GM21390 (cell line): ENCODE data around the gene TNFSF10.
A peak's percentile ranks its signal among the peaks of the same experiment; 100 is the strongest.
"Not testable (repeated sequence)": the region's sequence is repeated elsewhere in the genome, so short reads cannot be mapped to it uniquely, and the experiment has no call there.

Experiments used
- ATAC-seq: cut with Tn5 transposase; IDR thresholded peaks from one replicate; pipeline ENCODE4 v1.9.1; 2021; ENCODE audit not compliant: unreplicated experiment

TNFSF10 gene

GRCh38 chr3:172544404-172544803 is 21.2 kb upstream of the TNFSF10 start:
- no peak for ATAC-seq

DNA sequence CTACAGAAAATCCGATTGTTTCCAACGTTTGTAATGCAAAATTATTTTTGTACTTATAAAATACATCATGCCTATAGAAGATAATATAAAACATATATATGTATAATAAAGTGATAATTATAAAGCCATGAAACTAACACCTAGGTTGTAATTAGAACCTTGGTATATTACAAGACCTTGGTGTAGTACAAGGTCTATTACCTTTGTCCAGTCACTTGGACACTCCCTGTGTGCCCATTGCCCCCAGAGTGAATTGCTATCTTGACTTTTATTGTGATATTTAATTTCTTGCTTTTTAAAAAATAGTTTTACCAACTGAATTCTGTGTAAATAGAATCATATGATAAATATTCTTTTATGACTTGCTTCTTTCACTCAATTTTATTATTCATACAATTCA is 20.7 kb upstream of the TNFSF10 start:
- no peak for ATAC-seq

GRCh38 chr3:172543419-172543818 is 20.2 kb upstream of the TNFSF10 start:
- ATAC-seq: no peak

DNA sequence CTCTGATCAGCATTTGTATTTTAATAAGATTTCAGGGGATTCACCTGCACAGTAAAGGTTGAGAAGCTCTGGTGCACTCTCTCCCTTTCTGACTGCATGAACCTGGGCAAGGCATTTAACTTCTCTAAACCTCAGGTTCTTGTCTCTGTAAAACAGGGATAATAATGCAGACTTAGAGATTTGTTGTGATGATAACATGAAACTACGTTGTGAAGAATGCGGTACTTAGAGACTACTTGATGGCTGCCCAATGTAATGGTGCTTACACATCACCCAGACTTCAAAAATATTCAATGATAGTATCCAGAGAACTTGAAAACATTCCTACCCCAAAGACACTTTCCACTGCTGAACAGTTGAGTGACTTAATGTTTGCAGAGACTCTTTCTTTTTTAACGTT is 19.8 kb upstream of the TNFSF10 start:
- ATAC-seq: no peak

DNA sequence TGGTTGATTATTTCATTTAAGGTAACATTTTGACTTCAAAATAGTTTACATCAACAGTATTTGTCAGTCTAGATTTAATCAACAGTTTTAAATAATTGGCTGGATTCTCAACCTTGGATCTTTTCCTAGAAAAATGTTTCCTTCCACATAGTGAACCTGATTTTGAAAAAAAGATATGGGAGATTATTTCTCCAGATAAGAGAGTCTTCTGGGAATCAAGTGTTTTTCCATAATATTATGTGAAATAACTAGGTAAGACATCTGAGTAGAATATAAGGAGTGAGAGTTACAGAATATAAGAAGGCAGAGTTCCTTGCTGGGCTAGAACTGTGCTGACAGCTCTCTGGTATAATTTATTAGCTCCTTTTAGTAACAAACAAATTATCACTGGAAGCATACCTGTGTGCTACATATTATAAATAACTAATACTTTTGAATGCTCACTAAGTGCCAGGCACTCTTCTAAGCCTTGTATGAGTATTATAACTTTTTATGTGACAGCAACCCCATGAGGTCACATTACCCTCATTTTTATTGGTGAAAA is 18.8 kb upstream of the TNFSF10 start:
- no peak for ATAC-seq

DNA sequence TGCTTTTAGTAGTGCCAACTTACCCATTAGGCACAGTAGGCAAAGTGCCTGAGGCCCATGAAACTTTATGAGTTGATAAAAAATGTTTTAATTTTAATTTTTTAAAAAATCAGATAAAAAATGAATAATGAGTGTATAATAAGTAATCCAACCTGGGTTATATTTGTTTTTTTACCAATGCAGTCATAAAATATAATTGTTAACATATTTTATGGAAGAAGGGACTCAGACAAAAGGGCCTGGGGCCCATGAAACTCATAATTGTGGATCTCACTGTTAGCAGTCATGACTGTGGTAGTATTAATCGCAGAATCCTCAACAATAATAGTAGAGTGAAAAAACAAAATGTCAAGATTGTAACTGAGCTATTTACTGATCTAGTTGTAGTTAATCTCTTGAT is 16.8 kb upstream of the TNFSF10 start:
- ATAC-seq: no peak

DNA sequence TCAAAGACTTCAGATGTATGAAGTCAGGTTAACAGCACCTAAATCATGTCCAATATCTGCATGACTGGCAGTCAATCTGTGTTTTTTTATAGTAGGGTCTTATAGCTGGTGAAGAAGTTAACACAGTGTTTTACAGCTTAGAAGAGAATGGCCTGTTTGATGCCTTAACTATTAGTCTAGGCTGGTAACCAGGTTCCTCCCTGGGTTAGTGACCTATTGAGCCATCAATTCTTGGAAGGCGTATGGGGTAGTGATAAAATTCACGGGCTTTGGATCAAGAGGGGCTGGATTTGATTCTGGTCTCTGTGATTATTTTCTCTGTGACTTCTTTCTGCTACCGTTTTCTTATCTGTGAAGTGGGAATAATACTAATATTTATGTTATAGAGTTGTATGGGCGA is 16.0 kb upstream of the TNFSF10 start:
- no peak for ATAC-seq

DNA sequence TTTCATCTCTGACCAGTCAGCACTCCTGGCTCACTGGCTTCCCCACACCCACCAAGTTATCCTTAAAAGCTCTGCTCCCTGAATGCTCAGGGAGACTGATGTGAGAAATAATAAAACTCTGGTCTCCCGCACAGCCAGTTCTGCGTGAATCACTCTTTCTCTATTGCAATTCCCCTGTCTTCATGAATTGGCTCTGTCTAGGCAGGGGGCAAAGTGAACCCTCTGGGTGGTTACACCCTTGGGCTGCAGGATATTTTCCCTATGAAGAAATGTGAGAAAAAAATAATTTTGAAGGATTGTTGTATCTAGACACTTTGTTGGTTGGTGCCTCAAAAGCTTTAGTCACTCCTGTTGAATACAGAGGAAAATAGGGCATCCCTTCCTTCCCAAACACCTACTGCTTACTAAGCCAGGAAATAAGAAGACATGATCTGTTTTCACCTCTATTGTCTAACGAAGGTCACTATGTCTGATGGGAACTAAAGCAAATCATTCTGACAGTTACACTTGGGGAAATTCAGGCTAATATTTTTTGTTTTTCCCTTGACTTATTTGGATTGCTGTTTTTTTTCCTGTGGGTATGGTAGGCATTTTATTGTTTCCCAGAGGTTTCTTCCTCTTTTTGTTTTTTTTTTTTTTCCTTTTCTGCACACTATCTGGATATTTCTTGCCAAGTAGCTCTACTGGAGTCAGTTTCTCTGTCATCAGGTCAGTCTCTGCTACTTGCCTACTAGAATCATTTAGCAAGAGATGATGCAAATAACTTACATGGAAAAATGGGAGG is 15.3 kb upstream of the TNFSF10 start:
- no peak for ATAC-seq

- ATAC-seq: no peak
These were observed 14.4 kb upstream of the TNFSF10 start for GRCh38 chr3:172537507-172538158.

DNA sequence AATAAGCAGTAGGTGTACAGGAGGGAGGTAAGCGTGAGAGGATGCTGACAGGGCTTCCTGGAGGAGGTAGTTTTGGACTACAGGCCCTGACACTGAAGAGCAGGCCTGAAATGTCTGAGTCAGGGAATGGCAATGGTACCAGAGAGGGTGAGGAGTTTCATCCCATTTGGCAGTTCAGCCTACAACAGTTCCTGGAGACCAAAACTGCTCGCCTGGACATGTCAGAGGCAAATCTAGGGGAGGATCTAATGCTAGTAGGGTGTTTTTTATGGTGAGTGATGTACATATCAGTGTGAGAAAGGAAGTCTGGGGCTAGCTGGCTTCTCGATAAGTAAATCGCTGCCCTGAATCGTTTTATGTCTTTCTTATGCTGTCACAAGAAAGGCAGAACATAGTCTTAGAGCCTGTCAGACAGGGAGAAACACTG is 13.8 kb upstream of the TNFSF10 start:
- no peak for ATAC-seq

DNA sequence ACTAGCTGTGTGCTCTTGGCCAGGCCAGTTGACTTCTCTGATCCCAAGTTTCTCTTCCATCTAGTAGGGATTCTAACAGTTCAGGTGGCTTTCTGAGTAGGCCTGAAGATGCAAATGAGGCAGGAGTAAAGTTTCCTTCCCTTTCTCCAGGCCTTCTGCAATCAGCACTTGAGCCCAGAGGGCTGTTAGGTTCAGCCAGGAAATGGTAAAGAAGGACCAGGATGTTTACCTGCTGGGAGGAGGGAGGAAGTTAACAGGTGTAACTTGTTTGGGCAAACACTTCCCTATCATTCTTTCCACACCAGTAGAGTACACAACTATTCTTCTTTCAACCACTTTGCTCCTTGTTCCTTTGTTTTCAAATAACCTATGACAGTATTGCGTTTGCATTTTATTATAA is 13.3 kb upstream of the TNFSF10 start:
- ATAC-seq: no peak

GRCh38 chr3:172530566-172530965 is 7.3 kb upstream of the TNFSF10 start:
- ATAC-seq: no peak

DNA sequence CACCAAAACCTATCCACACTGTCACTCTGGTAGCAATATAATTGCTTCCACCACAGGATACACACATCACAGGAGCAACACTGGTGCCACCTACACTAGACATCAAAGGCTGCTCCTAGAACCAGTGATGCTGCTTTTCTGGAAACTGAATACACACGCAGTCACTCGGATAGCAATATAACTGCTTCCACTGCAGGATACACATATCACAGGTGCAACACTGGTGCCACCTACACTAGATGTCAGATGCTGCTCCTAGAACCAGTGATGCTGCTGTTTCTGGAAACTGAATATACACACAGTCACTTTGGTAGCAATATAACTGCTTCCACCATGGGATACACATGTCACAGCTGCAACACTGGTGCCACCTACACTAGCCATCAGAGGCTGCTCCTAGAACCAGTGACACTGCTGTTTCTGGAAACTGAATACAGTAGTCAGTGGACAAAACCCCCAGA is 6.9 kb upstream of the TNFSF10 start:
- no peak for ATAC-seq

GRCh38 chr3:172528677-172529076 is 5.4 kb upstream of the TNFSF10 start:
- no peak for ATAC-seq

GRCh38 chr3:172527306-172527705 is 4.1 kb upstream of the TNFSF10 start:
- no peak for ATAC-seq

DNA sequence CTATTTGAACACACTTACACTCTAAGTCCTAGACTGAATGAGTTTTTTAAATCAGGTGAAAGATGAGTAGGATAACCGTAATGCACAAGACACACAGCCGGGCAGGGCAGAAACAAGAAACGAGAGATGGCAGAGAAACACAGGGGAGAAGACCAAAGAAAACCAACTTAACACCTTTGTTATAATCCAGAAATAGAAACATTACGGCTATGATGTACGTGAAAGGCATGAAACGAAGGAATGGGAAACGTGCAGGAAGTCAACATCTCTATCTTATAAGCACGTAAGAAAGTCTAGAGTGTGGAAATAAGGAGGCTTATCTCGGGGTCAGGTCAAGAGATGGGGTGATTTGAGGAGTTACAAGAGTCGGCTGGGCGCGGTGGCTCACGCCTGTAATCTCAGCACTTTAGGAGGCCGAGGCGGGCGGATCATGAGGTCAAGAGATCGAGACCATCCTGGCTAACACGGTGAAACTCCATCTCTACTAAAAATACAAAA is 1.9 kb upstream of the TNFSF10 start:
- ATAC-seq: no peak

- no peak for ATAC-seq
These were observed 1.4 kb upstream of the TNFSF10 start for GRCh38 chr3:172524611-172525010.

DNA sequence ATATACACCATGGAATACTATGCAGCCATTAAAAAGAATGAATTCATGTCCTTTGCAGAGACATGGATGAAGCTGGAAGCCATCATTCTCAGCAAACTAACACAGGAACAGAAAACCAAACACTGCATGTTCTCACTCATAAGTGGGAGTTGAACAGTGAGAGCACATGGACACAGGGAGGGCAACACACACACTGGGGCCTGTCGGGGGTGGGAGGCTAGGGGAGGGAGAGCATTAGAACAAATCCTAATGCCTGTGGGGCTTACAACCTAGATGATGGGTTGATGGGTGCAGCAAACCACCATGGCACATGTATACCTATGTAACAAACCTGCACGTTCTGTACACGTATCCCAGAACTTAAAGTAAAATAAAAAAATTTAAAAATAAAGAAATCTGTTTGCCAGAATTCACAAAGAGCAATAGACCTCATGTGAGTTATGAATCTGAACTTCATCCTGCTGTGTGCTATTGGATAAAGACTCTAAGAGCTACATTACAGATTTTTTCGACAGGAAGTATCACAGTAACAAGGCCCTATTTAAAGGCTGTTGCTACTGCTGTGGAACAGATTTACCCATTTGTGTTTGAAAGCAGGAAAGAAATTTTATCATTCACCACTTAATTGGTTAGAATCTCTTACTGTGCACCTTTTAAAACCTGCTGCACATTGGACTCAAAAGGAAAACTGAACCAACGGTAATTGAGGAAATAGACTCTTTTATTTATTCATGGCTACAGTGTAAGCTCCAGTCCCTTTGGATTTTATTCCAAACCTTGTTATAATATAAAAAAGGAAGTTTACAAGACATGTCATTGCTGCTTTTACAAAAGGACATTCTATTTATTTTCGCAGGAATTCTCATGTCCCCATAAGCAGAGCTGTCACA is 1.1 kb downstream of the TNFSF10 start:
- ATAC-seq: not testable (repeated sequence)

DNA sequence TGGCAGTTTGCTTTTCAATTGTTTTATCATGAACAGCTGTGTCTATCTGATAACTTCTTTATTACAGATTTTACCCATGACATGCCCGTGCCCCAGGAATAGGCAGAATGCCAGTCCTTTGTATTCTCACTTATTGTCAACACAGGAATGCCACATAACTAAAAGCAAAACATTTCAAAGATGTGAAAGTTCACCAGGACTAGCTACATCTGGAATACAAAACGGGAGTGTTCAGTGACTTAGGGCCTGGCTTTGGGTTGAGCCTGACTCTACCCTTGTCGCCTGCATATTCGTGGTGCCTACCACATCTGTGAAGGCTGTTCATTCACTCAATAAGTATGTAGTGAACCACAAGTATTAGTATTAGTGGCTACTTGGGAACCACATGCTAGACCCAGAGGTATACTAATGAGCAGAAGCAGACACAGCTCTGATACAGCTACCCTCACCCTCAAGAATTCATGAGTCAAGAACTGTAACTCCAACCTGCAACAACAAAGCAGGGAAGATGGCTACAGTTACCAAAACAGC is 2.9 kb downstream of the TNFSF10 start:
- peak; percentile 42 for ATAC-seq

DNA sequence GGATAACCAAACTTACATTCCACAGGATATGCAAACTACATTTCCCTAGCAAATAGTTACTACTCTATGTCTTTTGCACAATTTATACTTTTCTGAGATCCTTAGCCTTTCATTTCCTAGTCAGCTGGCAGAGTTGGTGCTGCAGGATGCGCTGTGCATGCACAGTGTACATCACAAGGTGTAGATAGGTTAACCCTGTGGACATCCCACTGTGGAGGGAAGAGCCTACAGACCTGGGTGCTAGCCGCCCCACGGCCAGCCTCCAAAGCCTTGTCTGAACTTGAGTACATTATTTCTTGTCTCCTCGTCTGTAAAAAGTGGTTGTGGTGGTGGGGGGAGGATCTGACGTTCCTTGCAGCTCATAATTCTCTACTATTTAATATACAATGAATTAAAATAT is 3.5 kb downstream of the TNFSF10 start:
- no peak for ATAC-seq
